GM12878 (cell line): ENCODE measurements around the gene CACNG4. TPM values are rescaled to one million over a fixed set of nuclear protein-coding genes. Genes with fewer than 3 reads are reported as not detected.

Experiments
- ATAC-seq: fragments of 200-7000 bp; cut with Tn5 transposase; 3 replicates; pipeline ENCODE4 v1.9.1; 2020; ENCODE audit warnings: mild to moderate bottlenecking, moderate library complexity
- BruUV-seq: library from RNA; stranded (reverse); fragments of 400-500 nt; replicated peaks from 2 replicates; lab custom pipeline; 2021; lab: Mats Ljungman, UMichigan
- CTCF ChIA-PET: fragments of 300-600 bp; sonication (Branson Sonifier 250); formaldehyde crosslinking; extraction: SDS; loops from one replicate; lab custom pipeline; 2021; ENCODE audit warnings: inconsistent platforms; lab: Yijun Ruan, JAX
- POLR2A ChIA-PET: fragments of 350-600 bp; formaldehyde crosslinking; extraction: SDS; loops from one replicate; lab custom pipeline; 2021; ENCODE audit warnings: inconsistent platforms; lab: Charles Lee
- RAD21 ChIA-PET: fragments of 300-600 bp; sonication (Branson Sonifier 250); formaldehyde crosslinking; loops from one replicate; lab custom pipeline; 2023; ENCODE audit warnings: antibody characterized with exemption; ENCODE audit not compliant: unreplicated experiment; lab: Charles Lee
- SMC1A ChIA-PET: fragments of 300-600 bp; sonication (Branson Sonifier 250); formaldehyde crosslinking; loops from one replicate; lab custom pipeline; 2023; ENCODE audit not compliant: unreplicated experiment, uncharacterized antibody; lab: Charles Lee
- DNase-seq: peaks from one replicate; pipeline ENCODE4 v3.0.0-alpha.2; 2011; ENCODE audit warnings: low read depth, low spot score
- FAIRE-seq: peaks from 3 replicates; lab custom pipeline; 2011; peaks lifted over from hg19 to GRCh38; lab: Jason Lieb, UNC
- H2AFZ ChIP-seq: 2 replicates; pipeline ENCODE4 v1.6.0; 2011; ENCODE audit warnings: low read depth, low read length, control low read depth; ENCODE audit not compliant: control insufficient read depth
- H3K27ac ChIP-seq: 2 replicates; pipeline ENCODE4 v1.5.1; 2011; ENCODE audit warnings: control low read depth; ENCODE audit not compliant: control insufficient read depth, insufficient read depth
- H3K27me3 ChIP-seq, 2 experiments: replicated peaks in 1 of 2; 2 replicates each; pipeline versions ENCODE4 v1.6.0 to v1.6.1; 2011; ENCODE audit warnings: low read length in 1 of 2; ENCODE audit not compliant: control insufficient read depth in 2 of 2, insufficient read depth in 2 of 2
- H3K36me3 ChIP-seq, 2 experiments: 2 replicates each; pipeline ENCODE4 v1.5.1; 2011; ENCODE audit warnings: low read length in 1 of 2; ENCODE audit not compliant: control insufficient read depth in 2 of 2, insufficient read depth in 2 of 2
- H3K4me1 ChIP-seq: 2 replicates; pipeline ENCODE4 v1.6.1; 2011; ENCODE audit warnings: mild to moderate bottlenecking, low read length, moderate library complexity, mixed read lengths; ENCODE audit not compliant: control insufficient read depth, insufficient read depth
- H3K4me2 ChIP-seq: 2 replicates; pipeline ENCODE4 v1.6.0; 2011; ENCODE audit warnings: control low read depth; ENCODE audit not compliant: control insufficient read depth, insufficient read depth
- H3K4me3 ChIP-seq: fragments of 200-600 bp; sonication (generic); 2 replicates; pipeline ENCODE4 v1.5.1; 2016
- H3K79me2 ChIP-seq: 2 replicates; pipeline ENCODE4 v1.6.0; 2011; ENCODE audit warnings: low read length; ENCODE audit not compliant: control insufficient read depth, insufficient read depth
- H3K9ac ChIP-seq: 2 replicates; pipeline ENCODE4 v1.8.0; 2011; ENCODE audit warnings: low read length, control low read depth, mixed read lengths; ENCODE audit not compliant: control insufficient read depth, insufficient read depth
- H3K9me3 ChIP-seq: replicated peaks from 3 replicates; pipeline ENCODE4 v1.5.1; 2011; ENCODE audit warnings: mild to moderate bottlenecking, low read length; ENCODE audit not compliant: control insufficient read depth, insufficient read depth
- H4K20me1 ChIP-seq: 2 replicates; pipeline ENCODE4 v1.6.0; 2011; ENCODE audit not compliant: control insufficient read depth, insufficient read depth
- PAX5 ChIP-seq: IDR thresholded peaks from 2 replicates; pipeline ENCODE4 v1.6.1; 2011; ENCODE audit warnings: low read depth, low read length, borderline replicate concordance
- RBBP5 ChIP-seq: fragments of 200-600 bp; sonication (generic); conservative IDR thresholded peaks from 2 replicates; pipeline ENCODE4 v1.6.1; 2016
- SIX5 ChIP-seq: IDR thresholded peaks from 2 replicates; pipeline ENCODE4 v1.6.1; 2011; ENCODE audit warnings: mild to moderate bottlenecking, low read depth, low read length, moderate library complexity; ENCODE audit not compliant: severe bottlenecking
- STAT1 ChIP-seq: fragments of 450-650 bp; conservative IDR thresholded peaks from 2 replicates; pipeline ENCODE4 v1.6.1; 2014; ENCODE audit warnings: antibody characterized with exemption, mild to moderate bottlenecking
- WGBS: methylation state at CpG from one replicate; pipeline ENCODE4 v1.1.6; 2016; ENCODE audit warnings: low lambda C conversion rate; ENCODE audit not compliant: insufficient replicate concordance, insufficient coverage; ENCODE audit errors: missing lambda C conversion rate; 5-methylcytosine and 5-hydroxymethylcytosine counted together
- in situ Hi-C: fragments of 300-500 bp; cut with MboI; formaldehyde crosslinking; loops from 9 replicates; pipeline ENCODE4 v1.14.3; 2018; ENCODE audit warnings: mixed read lengths
- intact Hi-C: fragments of 100-400 bp; cut with micrococcal nuclease; formaldehyde crosslinking; loops from one replicate; pipeline ENCODE4 v1.14.2; 2022; ENCODE audit not compliant: unreplicated experiment
- polyA plus RNA-seq, 11 experiments: library from polyadenylated mRNA; depleted of rRNA in 4 of 11; unstranded in 6 of 11; stranded (reverse) in 5 of 11; fragments of >200 nt; fragmentation: Nextera tagmentation in 4 of 11; fragmentation: Illumina TruSeq in 1 of 11; extraction: Ambion mirVana in 4 of 11; extraction: Trizol in 1 of 11; gene quantifications; 1 replicate in 1 of 11; 2 replicates in 10 of 11; pipeline versions ENCODE4 v1.2.1 to v1.2.3, GENCODE V29; 2011 to 2016; ENCODE audit warnings: inconsistent platforms in 2 of 11, missing spikeins in 2 of 11, low read depth in 1 of 11
- total RNA-seq, 4 experiments: library from RNA; depleted of rRNA in 3 of 4; stranded (reverse); fragments of >200 nt in 3 of 4; fragmentation: Illumina TruSeq in 1 of 4; extraction: Trizol in 1 of 4; gene quantifications; 2 replicates each; pipeline versions ENCODE4 v1.2.1 to v1.2.3, GENCODE V29; 2013 to 2021
- TF ChIP-seq, protein P1 (sequence below): fragments of 150-350 bp; IDR thresholded peaks from 2 replicates; pipeline ENCODE4 v1.6.1; 2016; ENCODE audit warnings: low read depth, low read length

The CACNG4 gene
- total and polyA plus RNA-seq, 10 of the 15 experiments (the other 5 are each of a cell fraction or from before 2014, with no cell fraction given), result 0.08 TPM; not detected in 8

DNA sequence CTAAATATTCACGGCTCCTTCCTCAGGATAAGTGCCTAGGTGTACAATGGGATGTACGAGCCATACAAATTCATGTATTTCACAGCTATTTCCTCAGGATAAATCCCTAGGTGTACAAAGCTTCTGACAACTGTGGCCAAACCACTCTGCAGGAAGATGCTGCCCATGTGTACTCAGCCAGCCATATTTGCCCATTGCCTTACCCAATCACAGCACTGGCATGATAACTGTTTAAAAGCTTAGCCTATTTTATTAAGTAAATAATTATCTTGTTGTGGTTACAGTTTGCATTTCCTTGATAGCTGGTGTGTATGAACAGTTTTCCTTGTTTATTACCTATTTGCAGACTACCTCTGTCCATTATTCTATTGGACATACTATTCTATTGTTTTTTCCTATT, 115.0 kb downstream of the CACNG4 start:
- WGBS, result 97% methylated on average over 2 of the region's 2 CpGs
- in situ Hi-C loops, result no loop called here

More for the DNA sequence above, 115.0 kb downstream of the CACNG4 start:
- Histone ChIP-seq H4K20me1 (no peaks in the 10 kb centered on the region), H3K36me3 (peaks cover 0 to 7% of the 10 kb centered on the region in 2 experiments; a peak in 3 of 4 replicates), H3K79me2 (no peaks in the 10 kb centered on the region; the same call in 1 of the 2 replicates), H2AFZ (no peak overlapping the region), H3K27ac (no peak overlapping the region), H3K4me2 (no peak overlapping the region), H3K4me1 (peaks cover 15% of the 10 kb centered on the region), H3K9ac (no peak overlapping the region), H3K27me3 (no peaks in the 10 kb centered on the region), H3K4me3 (no peak overlapping the region), H3K9me3 (no peaks in the 10 kb centered on the region)
- FAIRE-seq (no peak), ATAC-seq (no peak), DNase-seq (no peak)
- no TSS peak for BruUV-seq
- intact Hi-C loops, result no loop called here
- ChIA-PET CTCF (interaction anchor here (1.2 kb wide), 1 partner anchor 351 kb away, joined by 3 read pairs; no protein-coding TSS in a partner anchor), POLR2A (no interaction called here), RAD21 (no interaction called here), SMC1A (interaction anchor here (1.1 kb wide), 1 partner anchor 228 kb away, joined by 3 read pairs; no protein-coding TSS in a partner anchor)
- TF ChIP-seq, protein P1, sequence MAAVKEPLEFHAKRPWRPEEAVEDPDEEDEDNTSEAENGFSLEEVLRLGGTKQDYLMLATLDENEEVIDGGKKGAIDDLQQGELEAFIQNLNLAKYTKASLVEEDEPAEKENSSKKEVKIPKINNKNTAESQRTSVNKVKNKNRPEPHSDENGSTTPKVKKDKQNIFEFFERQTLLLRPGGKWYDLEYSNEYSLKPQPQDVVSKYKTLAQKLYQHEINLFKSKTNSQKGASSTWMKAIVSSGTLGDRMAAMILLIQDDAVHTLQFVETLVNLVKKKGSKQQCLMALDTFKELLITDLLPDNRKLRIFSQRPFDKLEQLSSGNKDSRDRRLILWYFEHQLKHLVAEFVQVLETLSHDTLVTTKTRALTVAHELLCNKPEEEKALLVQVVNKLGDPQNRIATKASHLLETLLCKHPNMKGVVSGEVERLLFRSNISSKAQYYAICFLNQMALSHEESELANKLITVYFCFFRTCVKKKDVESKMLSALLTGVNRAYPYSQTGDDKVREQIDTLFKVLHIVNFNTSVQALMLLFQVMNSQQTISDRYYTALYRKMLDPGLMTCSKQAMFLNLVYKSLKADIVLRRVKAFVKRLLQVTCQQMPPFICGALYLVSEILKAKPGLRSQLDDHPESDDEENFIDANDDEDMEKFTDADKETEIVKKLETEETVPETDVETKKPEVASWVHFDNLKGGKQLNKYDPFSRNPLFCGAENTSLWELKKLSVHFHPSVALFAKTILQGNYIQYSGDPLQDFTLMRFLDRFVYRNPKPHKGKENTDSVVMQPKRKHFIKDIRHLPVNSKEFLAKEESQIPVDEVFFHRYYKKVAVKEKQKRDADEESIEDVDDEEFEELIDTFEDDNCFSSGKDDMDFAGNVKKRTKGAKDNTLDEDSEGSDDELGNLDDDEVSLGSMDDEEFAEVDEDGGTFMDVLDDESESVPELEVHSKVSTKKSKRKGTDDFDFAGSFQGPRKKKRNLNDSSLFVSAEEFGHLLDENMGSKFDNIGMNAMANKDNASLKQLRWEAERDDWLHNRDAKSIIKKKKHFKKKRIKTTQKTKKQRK, result no peak
- TF ChIP-seq STAT1 (no peak), RBBP5 (no peak), SIX5 (no peak), PAX5 (no peak)
